Neuronal stem cell (in vitro differentiated cells): Measurements from ENCODE around the gene AZU1.

Experiments used
- DNase-seq: peaks from one replicate; pipeline ENCODE4 v3.0.0-alpha.2; 2013; ENCODE audit warnings: low spot score
- H2AFZ ChIP-seq: one replicate; pipeline ENCODE4 v1.6.1; 2013; ENCODE audit warnings: mild to moderate bottlenecking, low read length, inconsistent platforms
- H2AK5ac ChIP-seq: 2 replicates; pipeline ENCODE4 v1.6.1; 2013; ENCODE audit warnings: low read depth, mild to moderate bottlenecking, inconsistent platforms, low read length, moderate library complexity, mixed read lengths
- H2BK120ac ChIP-seq: 2 replicates; pipeline ENCODE4 v1.6.1; 2013; ENCODE audit warnings: low read depth, mild to moderate bottlenecking, inconsistent platforms, low read length, moderate library complexity, mixed read lengths
- H2BK12ac ChIP-seq: one replicate; pipeline ENCODE4 v1.6.1; 2013; ENCODE audit warnings: low read length, inconsistent platforms
- H2BK15ac ChIP-seq: 2 replicates; pipeline ENCODE4 v1.6.1; 2013; ENCODE audit warnings: mild to moderate bottlenecking, low read length, inconsistent platforms, mixed read lengths
- H2BK5ac ChIP-seq: one replicate; pipeline ENCODE4 v1.6.1; 2013; ENCODE audit warnings: inconsistent platforms, mild to moderate bottlenecking, low read length, moderate library complexity
- H3K14ac ChIP-seq: one replicate; pipeline ENCODE4 v1.6.1; 2013; ENCODE audit warnings: low read length, inconsistent platforms
- H3K18ac ChIP-seq: 2 replicates; pipeline ENCODE4 v1.6.1; 2013; ENCODE audit warnings: low read length, inconsistent platforms
- H3K23ac ChIP-seq: 2 replicates; pipeline ENCODE4 v1.6.1; 2013; ENCODE audit warnings: low read depth, mild to moderate bottlenecking, mixed read lengths, low read length, inconsistent platforms; ENCODE audit not compliant: poor library complexity
- H3K27ac ChIP-seq: replicated peaks from 3 replicates; pipeline ENCODE4 v1.5.1; 2013; ENCODE audit warnings: low read length, inconsistent platforms
- H3K27me3 ChIP-seq, 3 experiments: 2 replicates each; pipeline ENCODE4 v1.6.1; 2013; ENCODE audit warnings: low read length in 3 of 3, mild to moderate bottlenecking in 2 of 3, inconsistent platforms in 1 of 3, low read depth in 1 of 3, mixed read lengths in 1 of 3, moderate library complexity in 1 of 3; ENCODE audit not compliant: control insufficient read depth in 3 of 3, insufficient read depth in 3 of 3
- H3K36me3 ChIP-seq, 2 donors: replicated peaks in 1 of 2; 2 replicates each; pipeline ENCODE4 v1.6.1; 2013; ENCODE audit warnings: low read length in 2 of 2; ENCODE audit not compliant: control insufficient read depth in 2 of 2, insufficient read depth in 2 of 2
- H3K4ac ChIP-seq: 2 replicates; pipeline ENCODE4 v1.6.1; 2013; ENCODE audit warnings: inconsistent platforms, mild to moderate bottlenecking, low read length, moderate library complexity
- H3K4me1 ChIP-seq, 2 donors: 1 replicate in 1 of 2; 2 replicates in 1 of 2; pipeline ENCODE4 v1.6.1; 2013; ENCODE audit warnings: low read length in 2 of 2, low read depth in 1 of 2; ENCODE audit not compliant: control insufficient read depth in 2 of 2, insufficient read depth in 1 of 2
- H3K4me2 ChIP-seq: one replicate; pipeline ENCODE4 v1.6.1; 2013; ENCODE audit warnings: mild to moderate bottlenecking, low read length, inconsistent platforms; ENCODE audit not compliant: insufficient read depth, poor library complexity, severe bottlenecking
- H3K4me3 ChIP-seq, 2 donors: 2 replicates each; pipeline ENCODE4 v1.5.1; 2013; ENCODE audit warnings: low read length in 2 of 2, mild to moderate bottlenecking in 2 of 2, inconsistent platforms in 1 of 2, moderate library complexity in 1 of 2
- H3K79me1 ChIP-seq: one replicate; pipeline ENCODE4 v1.6.1; 2013; ENCODE audit warnings: low read depth, mild to moderate bottlenecking, inconsistent platforms, low read length, moderate library complexity
- H3K9ac ChIP-seq: one replicate; pipeline ENCODE4 v1.6.1; 2013; ENCODE audit warnings: mild to moderate bottlenecking, low read depth, low read length, inconsistent platforms; ENCODE audit not compliant: poor library complexity
- H3K9me3 ChIP-seq, 2 donors: replicated peaks in 1 of 2; 2 replicates each; pipeline versions ENCODE3 to v1.6.1; 2013; ENCODE audit warnings: low read length in 2 of 2, mild to moderate bottlenecking in 2 of 2, inconsistent platforms in 1 of 2, low read depth in 1 of 2, mixed read lengths in 1 of 2, moderate library complexity in 1 of 2; ENCODE audit not compliant: control insufficient read depth in 2 of 2, insufficient read depth in 1 of 2
- H4K8ac ChIP-seq: one replicate; pipeline ENCODE4 v1.6.1; 2013; ENCODE audit warnings: low read depth, mild to moderate bottlenecking, inconsistent platforms, low read length, moderate library complexity
- H4K91ac ChIP-seq: one replicate; pipeline ENCODE4 v1.6.1; 2013; ENCODE audit warnings: low read length, low read depth, mild to moderate bottlenecking, inconsistent platforms; ENCODE audit not compliant: poor library complexity
- WGBS, 2 donors: extraction: QIAGEN DNeasy Blood & Tissue Kit; methylation state at CpG; one replicate each; pipeline ENCODE4 v1.1.7; 2013; ENCODE audit warnings: missing lambda C conversion rate in 2 of 2, mixed read lengths in 1 of 2; ENCODE audit not compliant: insufficient read length in 2 of 2, insufficient replicate concordance in 1 of 2; ENCODE audit errors: extremely low coverage in 2 of 2; 5-methylcytosine and 5-hydroxymethylcytosine counted together

Gene AZU1

DNA sequence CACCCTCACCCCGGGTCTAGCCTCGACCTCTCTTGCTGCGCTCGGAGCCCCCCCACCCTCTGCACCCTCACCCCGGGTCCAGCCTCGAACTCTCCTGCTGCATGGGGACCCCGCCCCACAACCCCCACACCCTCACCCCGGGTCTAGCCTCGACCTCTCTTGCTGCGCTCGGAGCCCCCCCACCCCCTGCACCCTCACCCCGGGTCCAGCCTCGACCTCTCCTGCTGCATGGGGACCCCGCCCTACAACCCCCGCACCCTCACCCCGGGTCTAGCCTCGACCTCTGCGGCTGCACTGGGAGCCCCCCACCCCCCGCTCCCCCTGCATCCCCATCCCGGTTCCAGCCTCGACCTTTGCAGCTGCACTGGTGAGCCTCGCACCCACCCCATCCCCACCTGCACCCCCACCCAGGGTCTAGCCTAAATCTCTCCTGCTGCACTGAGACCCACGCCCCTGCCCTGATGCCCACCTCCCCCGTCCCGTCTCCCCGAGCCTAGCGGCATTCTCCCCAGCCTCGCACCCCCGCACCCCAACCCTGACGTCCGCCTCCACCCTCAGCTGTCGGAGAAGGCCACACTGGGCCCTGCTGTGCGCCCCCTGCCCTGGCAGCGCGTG lies 33.6 kb downstream of the AZU1 start:
- H3K4me3 ChIP-seq, result peak overlapping the region in 1 of 2 donors; percentile 11
- H2BK15ac ChIP-seq, result peak overlapping the region; percentile 100
- no peak overlapping the region for H2BK5ac ChIP-seq
- H3K9ac ChIP-seq, result no peak overlapping the region
- peaks cover 4% of the 10 kb centered on the region for H3K79me1 ChIP-seq
- H4K91ac ChIP-seq, result no peak overlapping the region
- peak overlapping the region; percentile 92 for H3K23ac ChIP-seq
- H3K4ac ChIP-seq, result peak overlapping the region; percentile 89
- no peak overlapping the region for H3K27ac ChIP-seq
- H3K36me3 ChIP-seq, result no peaks in the 10 kb centered on the region
- DNase-seq, result no peak
- peak overlapping the region; percentile 56 for H3K14ac ChIP-seq
- H3K4me1 ChIP-seq, result peaks cover 2 to 4% of the 10 kb centered on the region in 2 donors
- H2BK120ac ChIP-seq, result no peak overlapping the region
- no CpG with 5 or more reads among the region's 35 CpGs for WGBS, 2 donors
- no peak overlapping the region for H2BK12ac ChIP-seq
- peaks cover 18 to 43% (median 19%) of the 10 kb centered on the region in 3 experiments for H3K27me3 ChIP-seq
- peak overlapping the region; percentile 94 for H3K18ac ChIP-seq
- no peak overlapping the region for H4K8ac ChIP-seq
- peak overlapping the region; percentile 68 for H2AFZ ChIP-seq
- H3K9me3 ChIP-seq, result peaks cover 0 to 9% of the 10 kb centered on the region in 2 donors
- peak overlapping the region; percentile 98 for H2AK5ac ChIP-seq
- peak overlapping the region; percentile 32 for H3K4me2 ChIP-seq

DNA sequence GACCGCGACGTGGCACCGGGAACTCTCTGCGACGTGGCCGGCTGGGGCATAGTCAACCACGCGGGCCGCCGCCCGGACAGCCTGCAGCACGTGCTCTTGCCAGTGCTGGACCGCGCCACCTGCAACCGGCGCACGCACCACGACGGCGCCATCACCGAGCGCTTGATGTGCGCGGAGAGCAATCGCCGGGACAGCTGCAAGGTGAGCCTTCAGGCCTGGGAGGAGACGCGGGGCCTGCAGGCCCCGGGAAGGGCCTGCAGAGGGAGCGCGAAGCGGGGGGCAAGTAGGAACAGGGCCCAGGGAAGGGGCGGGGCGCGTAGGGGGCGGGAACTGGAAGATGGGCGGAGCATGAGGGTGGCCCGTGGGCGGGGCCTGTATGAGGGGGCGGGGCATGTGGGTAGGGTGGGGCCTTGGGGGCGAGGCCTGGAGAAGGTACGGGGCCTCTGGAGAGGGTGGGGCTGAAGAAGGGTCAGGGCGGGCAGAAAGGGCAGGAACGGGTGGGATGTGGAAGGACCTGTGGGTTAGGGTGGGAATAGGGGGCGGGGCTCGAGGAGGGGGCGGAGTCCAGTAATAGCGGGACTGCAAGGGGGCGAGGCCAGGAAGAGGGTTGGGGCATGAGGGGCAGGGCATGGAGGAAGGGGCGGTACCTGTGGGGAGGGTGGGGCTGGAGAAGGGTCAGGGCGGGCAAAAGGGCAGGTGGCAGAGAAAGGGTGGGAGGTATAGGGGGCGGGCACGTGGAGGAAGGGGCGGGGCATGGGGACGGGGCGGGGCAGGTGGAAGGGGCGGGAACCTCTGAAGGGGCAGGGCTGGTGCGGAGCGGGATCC lies 34.3 kb downstream of the AZU1 start:
- no CpG with 5 or more reads among the region's 60 CpGs for WGBS, 2 donors
- Histone ChIP-seq H3K27me3 (peaks cover 18 to 43% (median 19%) of the 10 kb centered on the region in 3 experiments), H2BK15ac (peak overlapping the region; percentile 100), H3K79me1 (peaks cover 4% of the 10 kb centered on the region), H2AK5ac (peak overlapping the region; percentile 98), H4K8ac (no peak overlapping the region), H3K4ac (peak overlapping the region; percentile 89), H4K91ac (no peak overlapping the region), H3K4me1 (peaks cover 2 to 4% of the 10 kb centered on the region in 2 donors), H2BK120ac (no peak overlapping the region), H2AFZ (peak overlapping the region; percentile 68), H3K4me2 (peak overlapping the region; percentile 40), H3K9me3 (peaks cover 0 to 9% of the 10 kb centered on the region in 2 donors), H3K14ac (peak overlapping the region; percentile 56), H3K23ac (peak overlapping the region; percentile 92), H3K18ac (peak overlapping the region; percentile 94), H3K27ac (no peak overlapping the region), H3K4me3 (peak overlapping the region in 1 of 2 donors; percentile 11), H2BK5ac (no peak overlapping the region), H3K36me3 (no peaks in the 10 kb centered on the region), H3K9ac (no peak overlapping the region), H2BK12ac (no peak overlapping the region)
- peak; percentile 43 for DNase-seq

DNA sequence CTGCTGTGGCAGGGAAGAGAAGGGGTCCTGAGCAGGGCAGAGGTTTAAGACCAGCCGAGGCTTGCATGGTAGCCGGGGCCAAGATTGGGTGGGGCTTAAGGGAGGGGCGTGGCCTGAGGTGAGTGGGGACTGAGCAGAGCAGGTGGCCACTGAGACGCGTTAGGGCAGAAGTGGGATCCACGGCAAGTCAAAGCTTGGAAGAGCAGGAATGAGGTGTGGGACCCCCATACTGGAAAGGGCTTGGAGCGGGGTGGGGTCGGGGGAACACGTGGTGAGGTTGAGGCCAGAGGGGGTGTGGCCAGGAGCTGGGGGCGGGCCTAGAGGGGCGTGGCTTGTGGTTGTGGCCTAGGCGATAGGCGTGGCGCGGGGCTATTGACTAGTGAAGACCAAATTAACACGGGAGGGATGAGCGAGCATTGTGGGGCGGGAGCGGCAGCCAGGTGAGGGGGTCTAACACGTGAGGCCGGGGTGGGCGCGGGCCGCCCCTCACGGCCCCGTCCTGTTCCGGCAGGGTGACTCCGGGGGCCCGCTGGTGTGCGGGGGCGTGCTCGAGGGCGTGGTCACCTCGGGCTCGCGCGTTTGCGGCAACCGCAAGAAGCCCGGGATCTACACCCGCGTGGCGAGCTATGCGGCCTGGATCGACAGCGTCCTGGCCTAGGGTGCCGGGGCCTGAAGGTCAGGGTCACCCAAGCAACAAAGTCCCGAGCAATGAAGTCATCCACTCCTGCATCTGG lies 35.1 kb downstream of the AZU1 start:
- Histone ChIP-seq H3K79me1 (peaks cover 4% of the 10 kb centered on the region), H3K18ac (peak overlapping the region; percentile 90), H2BK12ac (peak overlapping the region; percentile 41), H3K9ac (no peak overlapping the region), H3K4me3 (no peak overlapping the region), H3K36me3 (peaks cover 0 to 5% of the 10 kb centered on the region in 2 donors), H2BK15ac (no peak overlapping the region), H3K27ac (no peak overlapping the region), H3K23ac (peak overlapping the region; percentile 91), H3K27me3 (peaks cover 18 to 43% (median 19%) of the 10 kb centered on the region in 3 experiments), H2AFZ (no peak overlapping the region), H3K4me2 (peak overlapping the region; percentile 25), H2BK5ac (peak overlapping the region; percentile 66), H3K9me3 (peaks cover 0 to 9% of the 10 kb centered on the region in 2 donors), H3K14ac (no peak overlapping the region), H3K4me1 (peaks cover 2 to 8% of the 10 kb centered on the region in 2 donors), H4K8ac (no peak overlapping the region), H4K91ac (no peak overlapping the region), H2AK5ac (peak overlapping the region; percentile 70), H3K4ac (no peak overlapping the region), H2BK120ac (no peak overlapping the region)
- WGBS, 2 donors, result no CpG with 5 or more reads among the region's 48 CpGs
- peak; percentile 57 for DNase-seq
